Measurements from ENCODE around the gene KLHDC9. TPM values are rescaled to one million over a fixed set of nuclear protein-coding genes. Genes with fewer than 3 reads are reported as not detected.

The KLHDC9 gene
- total and polyA plus RNA-seq, 2 of the 8 experiments (the other 6 are each of a cell fraction or from before 2014, with no cell fraction given) = 6.5 to 15.6 TPM

DNA sequence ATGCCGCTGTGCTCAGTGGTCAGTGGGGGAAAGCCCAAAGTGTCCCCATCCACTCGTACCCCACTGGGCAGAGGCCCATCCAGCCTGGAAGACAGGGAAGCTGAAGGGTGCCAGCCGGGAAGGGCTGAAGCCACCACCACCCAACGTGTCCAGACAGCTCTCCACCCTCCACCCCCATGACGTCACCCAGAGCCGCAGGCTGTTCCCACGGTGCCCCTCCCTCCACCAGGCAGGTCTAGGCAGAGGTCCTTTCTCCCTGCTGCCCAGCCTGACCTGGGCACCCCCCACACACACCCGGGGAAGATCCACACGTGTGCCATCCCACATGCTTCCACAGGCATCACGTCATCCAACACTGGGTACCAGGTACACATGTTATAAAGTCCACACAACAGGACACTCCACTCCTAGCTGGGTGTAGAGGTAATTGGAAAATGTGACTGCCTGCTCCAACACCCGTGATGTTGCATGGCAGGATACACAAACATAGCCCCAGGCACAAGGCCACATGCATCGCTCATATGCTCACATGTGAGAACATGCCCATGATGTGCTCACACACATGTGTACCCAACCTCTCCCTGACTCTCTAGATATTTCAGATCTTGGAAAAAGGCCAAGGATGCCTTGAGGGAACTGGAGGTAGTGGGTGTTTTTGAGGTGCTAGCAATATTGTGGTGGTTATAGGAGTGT, 23.3 kb upstream of the KLHDC9 start:
- Histone ChIP-seq H3K9ac (replicated peaks in 1 of 4; ENCODE audit: extremely low read depth in 1 of 4, low read depth in 3 of 4, low read length in 3 of 4) (no peak overlapping the region), H3K27ac (ENCODE audit: low read depth, low read length) (no peak overlapping the region), H2AK5ac (ENCODE audit: low read depth, low read length) (no peak overlapping the region), H3K56ac (replicated peaks; ENCODE audit: insufficient read length, low read depth, low read length) (peak overlapping the region; percentile 26), H3K79me1 (ENCODE audit: low read depth, low read length) (no peaks in the 10 kb centered on the region), H3K27me3 (replicated peaks in 1 of 4; ENCODE audit: control insufficient read depth in 3 of 4, extremely low read depth in 1 of 4, insufficient read depth in 3 of 4, low read length in 3 of 4) (no peaks in the 10 kb centered on the region), H2BK20ac (ENCODE audit: low read length) (no peak overlapping the region), H3K23ac (ENCODE audit: insufficient read length) (no peak overlapping the region), H3K14ac (ENCODE audit: insufficient read length) (no peak overlapping the region), H3K18ac (ENCODE audit: extremely low read depth, low read length) (no peak overlapping the region), H3K4me3 (ENCODE audit: extremely low read depth in 1 of 4, insufficient read depth in 2 of 4, low read depth in 3 of 4, low read length in 4 of 4) (no peak overlapping the region), H2BK5ac (ENCODE audit: low read depth, low read length) (peak overlapping the region; percentile 28; the same call in 1 of the 2 replicates), H2AFZ (ENCODE audit: low read length) (no peak overlapping the region), H3K4me1 (replicated peaks in 1 of 4; ENCODE audit: control insufficient read depth in 3 of 4, insufficient read depth in 4 of 4, low read length in 3 of 4) (peaks cover 0 to 1% (median under 1%) of the 10 kb centered on the region in 4 experiments; a peak in 2 of 7 replicates), H3K4ac (replicated peaks; ENCODE audit: insufficient read length, low read depth, low read length) (no peak overlapping the region), H3K23me2 (ENCODE audit: low read depth, low read length) (no peaks in the 10 kb centered on the region), H4K8ac (ENCODE audit: extremely low read depth, insufficient read depth, low read length) (peak overlapping the region; percentile 80), H4K91ac (replicated peaks; ENCODE audit: insufficient read length, low read length) (peak overlapping the region; percentile 73), H4K20me1 (replicated peaks in 1 of 2; ENCODE audit: control insufficient read depth in 1 of 2, insufficient read depth in 2 of 2, low read length in 2 of 2) (peaks cover 0 to 3% of the 10 kb centered on the region in 2 experiments), H2BK120ac (replicated peaks; ENCODE audit: low read depth, low read length) (peak overlapping the region; percentile 67), H3K79me2 (ENCODE audit: control insufficient read depth in 1 of 2, insufficient read depth in 2 of 2, low read length in 2 of 2) (no peaks in the 10 kb centered on the region), H3K9me3 (ENCODE audit: insufficient read depth in 2 of 2, low read depth in 1 of 2, low read length in 1 of 2) (no peaks in the 10 kb centered on the region), H2BK12ac (ENCODE audit: low read depth, low read length) (no peak overlapping the region; the same call in 1 of the 2 replicates), H3K4me2 (ENCODE audit: insufficient read depth in 1 of 2, low read depth in 2 of 2, low read length in 2 of 2) (no peak overlapping the region), H4K5ac (ENCODE audit: insufficient read length, low read depth, low read length) (no peak overlapping the region), H2BK15ac (ENCODE audit: low read length) (peak overlapping the region; percentile 6; the same call in 1 of the 2 replicates), H3K36me3 (ENCODE audit: control insufficient read depth in 2 of 4, insufficient read depth in 4 of 4, low read length in 3 of 4) (no peaks in the 10 kb centered on the region)
- DNase-seq (ENCODE audit: low read depth in 1 of 2, low spot score in 2 of 2) (no peak), FAIRE-seq (no peak)
- CTCF ChIA-PET (ENCODE audit: partially characterized antibody) = interaction anchor here (0.6 to 17.8 kb wide), 6 partner anchors 9 to 1115 kb away, joined by 3 to 282 read pairs (median 24); partner anchors contain the start of genes KLHDC9 and NECTIN4
- TF ChIP-seq TEAD4 (IDR thresholded peaks at IDR 0.05; ENCODE audit: low read depth, low read length) = no peak
- no peak for TF ChIP-seq RXRA (IDR thresholded peaks at IDR 0.05; ENCODE audit: insufficient read depth, low read depth, low read length)
- no peak for TF ChIP-seq BRCA1 (IDR thresholded peaks at IDR 0.05; ENCODE audit: low read depth, low read length)
- TF ChIP-seq GABPA (IDR thresholded peaks at IDR 0.05; ENCODE audit: borderline replicate concordance, insufficient read depth, low read length) = no peak
- no peak for TF ChIP-seq KDM4A (IDR thresholded peaks at IDR 0.05; ENCODE audit: low read depth, low read length, severe bottlenecking)
- no peak for TF ChIP-seq HDAC6 (IDR thresholded peaks at IDR 0.05; ENCODE audit: low read depth, low read length)
- TF ChIP-seq SIRT6 (IDR thresholded peaks at IDR 0.05; ENCODE audit: low read length) = no peak
- no peak for TF ChIP-seq SP1 (IDR thresholded peaks at IDR 0.05; ENCODE audit: low read depth, low read length)
- TF ChIP-seq, protein P1, sequence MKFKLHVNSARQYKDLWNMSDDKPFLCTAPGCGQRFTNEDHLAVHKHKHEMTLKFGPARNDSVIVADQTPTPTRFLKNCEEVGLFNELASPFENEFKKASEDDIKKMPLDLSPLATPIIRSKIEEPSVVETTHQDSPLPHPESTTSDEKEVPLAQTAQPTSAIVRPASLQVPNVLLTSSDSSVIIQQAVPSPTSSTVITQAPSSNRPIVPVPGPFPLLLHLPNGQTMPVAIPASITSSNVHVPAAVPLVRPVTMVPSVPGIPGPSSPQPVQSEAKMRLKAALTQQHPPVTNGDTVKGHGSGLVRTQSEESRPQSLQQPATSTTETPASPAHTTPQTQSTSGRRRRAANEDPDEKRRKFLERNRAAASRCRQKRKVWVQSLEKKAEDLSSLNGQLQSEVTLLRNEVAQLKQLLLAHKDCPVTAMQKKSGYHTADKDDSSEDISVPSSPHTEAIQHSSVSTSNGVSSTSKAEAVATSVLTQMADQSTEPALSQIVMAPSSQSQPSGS (IDR thresholded peaks at IDR 0.05; ENCODE audit: low read length) = no peak
- TF ChIP-seq TAF1 (IDR thresholded peaks at IDR 0.05; ENCODE audit: low read depth, low read length) = no peak
- POLR2A ChIA-PET (ENCODE audit: partially characterized antibody) = interaction anchor here (0.9 to 1.5 kb wide), 2 partner anchors 10 to 22 kb away, joined by 3 to 5 read pairs; no protein-coding TSS in a partner anchor
- WGBS, 2 experiments (ENCODE audit: extremely low coverage in 1 of 2, insufficient coverage in 1 of 2, insufficient read length in 1 of 2, insufficient replicate concordance in 2 of 2, low coverage in 1 of 2, low lambda C conversion rate in 2 of 2, missing lambda C conversion rate in 1 of 2) = 79% methylated on average over 12 of the region's 12 CpGs; no CpG with 5 or more reads in 1 of the 2 experiments
